ENCODE measurements around the gene APOLD1. TPM values are rescaled to one million over a fixed set of nuclear protein-coding genes. Genes with fewer than 3 reads are reported as not detected.

Gene APOLD1
- total RNA-seq, 3 donors from 2014 or later = 26.7 to 236 (median 41.4) TPM

GRCh38 chr12:12786351-12786705 lies 869 bp downstream of the APOLD1 start:
- H3K9me3 ChIP-seq = no peaks in the 10 kb centered on the region
- no peaks in the 10 kb centered on the region for H3K4me1 ChIP-seq
- no peaks in the 10 kb centered on the region for H3K27me3 ChIP-seq
- H3K4me3 ChIP-seq = peak overlapping the region; percentile 58 to 79 (median 74)
- H3K36me3 ChIP-seq = no peaks in the 10 kb centered on the region
- intact Hi-C loops (cut with DNase I; ENCODE audit: low total_unique reads) = loop anchor here (5.0 kb wide), 1 partner anchor 921 kb away; no protein-coding TSS in a partner anchor
- DNase-seq (ENCODE audit: low spot score in 2 of 2) = no peak
- TF ChIP-seq POLR2AphosphoS5 (IDR thresholded peaks at IDR 0.05) (no peak), POLR2A (IDR thresholded peaks at IDR 0.05) (no peak), CTCF (IDR thresholded peaks at IDR 0.05) (no peak)
- H3K27ac ChIP-seq = peak overlapping the region; percentile 91 to 94

GRCh38 chr12:12786706-12787601 lies 1.5 kb downstream of the APOLD1 start:
- Histone ChIP-seq H3K27ac (peak overlapping the region; percentile 91 to 94), H3K9me3 (no peaks in the 10 kb centered on the region), H3K36me3 (no peaks in the 10 kb centered on the region), H3K27me3 (no peaks in the 10 kb centered on the region), H3K4me3 (peak overlapping the region; percentile 58 to 79 (median 74)), H3K4me1 (peaks cover 0 to 4% of the 10 kb centered on the region in 2 donors)
- peak in 2 of 3 donors; percentile 26 to 54 for TF ChIP-seq CTCF (IDR thresholded peaks at IDR 0.05)
- peak in 2 of 3 donors; percentile 72 to 78 for TF ChIP-seq POLR2AphosphoS5 (IDR thresholded peaks at IDR 0.05)
- no peak for TF ChIP-seq POLR2A (IDR thresholded peaks at IDR 0.05)
- intact Hi-C loops (cut with DNase I; ENCODE audit: low total_unique reads) = loop anchor here (5.0 kb wide), 1 partner anchor 920 kb away; no protein-coding TSS in a partner anchor
- peak; percentile 63 to 75 for DNase-seq (ENCODE audit: low spot score in 2 of 2)

GRCh38 chr12:12788131-12788530 lies 2.7 kb downstream of the APOLD1 start:
- no peak for TF ChIP-seq POLR2A (IDR thresholded peaks at IDR 0.05)
- peak in 1 of 3 donors; percentile 33 for TF ChIP-seq POLR2AphosphoS5 (IDR thresholded peaks at IDR 0.05)
- TF ChIP-seq CTCF (IDR thresholded peaks at IDR 0.05) = no peak
- Histone ChIP-seq H3K9me3 (no peaks in the 10 kb centered on the region), H3K4me3 (peak overlapping the region; percentile 58 to 79 (median 74)), H3K4me1 (peaks cover 0 to 12% of the 10 kb centered on the region in 2 donors), H3K27me3 (no peaks in the 10 kb centered on the region), H3K36me3 (no peaks in the 10 kb centered on the region), H3K27ac (peak overlapping the region; percentile 91 to 94)
- no peak for DNase-seq (ENCODE audit: low spot score in 2 of 2)
- intact Hi-C loops (cut with DNase I; ENCODE audit: low total_unique reads) = loop anchor here (5.0 kb wide), 1 partner anchor 919 kb away; no protein-coding TSS in a partner anchor

GRCh38 chr12:12788675-12789368 lies 3.4 kb downstream of the APOLD1 start:
- intact Hi-C loops (cut with DNase I; ENCODE audit: low total_unique reads) = loop anchor here (5.0 kb wide), 1 partner anchor 918 kb away; no protein-coding TSS in a partner anchor
- peak; percentile 52 to 64 for DNase-seq (ENCODE audit: low spot score in 2 of 2)
- no peaks in the 10 kb centered on the region for H3K27me3 ChIP-seq
- H3K9me3 ChIP-seq = no peaks in the 10 kb centered on the region
- peaks cover 0 to 12% of the 10 kb centered on the region in 2 donors for H3K4me1 ChIP-seq
- H3K36me3 ChIP-seq = no peaks in the 10 kb centered on the region
- peak overlapping the region; percentile 91 to 94 for H3K27ac ChIP-seq
- H3K4me3 ChIP-seq = peak overlapping the region in 2 of 3 donors; percentile 74 to 79
- TF ChIP-seq POLR2AphosphoS5 (IDR thresholded peaks at IDR 0.05) (peak in 1 of 3 donors; percentile 35), CTCF (IDR thresholded peaks at IDR 0.05) (peak; percentile 73 to 84 (median 81)), POLR2A (IDR thresholded peaks at IDR 0.05) (peak; percentile 38)
